IMR-90 (cell line): ENCODE results near the gene CA4. TPM values are rescaled to one million over a fixed set of nuclear protein-coding genes. Genes with fewer than 3 reads are reported as not detected.
"Not testable (repeated sequence)": the region's sequence is repeated elsewhere in the genome, so short reads cannot be mapped to it uniquely, and the experiment has no call there.

Experiments
- ATAC-seq: fragments of 200-7000 bp; cut with Tn5 transposase; 2 replicates; pipeline ENCODE4 v1.9.1; 2020; ENCODE audit warnings: low read depth, mild to moderate bottlenecking, moderate library complexity
- BruUV-seq: library from RNA; stranded (reverse); fragments of 400-500 nt; replicated peaks from 2 replicates; lab custom pipeline; 2021; lab: Mats Ljungman, UMichigan
- CTCF ChIA-PET: fragments of 300-600 bp; formaldehyde crosslinking; extraction: SDS; loops from one replicate; lab custom pipeline; 2021; ENCODE audit warnings: antibody characterized with exemption; lab: Yijun Ruan, JAX
- POLR2A ChIA-PET: fragments of 300-600 bp; sonication (Branson Sonifier 250); formaldehyde crosslinking; loops from one replicate; lab custom pipeline; 2022; ENCODE audit warnings: antibody characterized with exemption; ENCODE audit not compliant: unreplicated experiment; lab: Charles Lee
- DNase-seq: peaks from one replicate; pipeline ENCODE4 v3.0.0; 2013
- H2AFZ ChIP-seq: replicated peaks from 2 replicates; pipeline ENCODE3; 2013; ENCODE audit warnings: low read length, mild to moderate bottlenecking; ENCODE audit not compliant: poor library complexity
- H2AK5ac ChIP-seq: 2 replicates; pipeline ENCODE4 v1.6.1; 2013; ENCODE audit warnings: low read depth, low read length, inconsistent platforms
- H2AK9ac ChIP-seq: replicated peaks from 2 replicates; pipeline ENCODE3; 2013; ENCODE audit warnings: mild to moderate bottlenecking, low read depth, low read length, moderate library complexity; ENCODE audit not compliant: poor library complexity
- H2BK120ac ChIP-seq: 2 replicates; pipeline ENCODE4 v1.6.1; 2013; ENCODE audit warnings: low read depth, low read length, inconsistent platforms
- H2BK15ac ChIP-seq: 3 replicates; pipeline ENCODE4 v1.6.1; 2013; ENCODE audit warnings: low read depth, low read length, inconsistent platforms
- H2BK20ac ChIP-seq: 2 replicates; pipeline ENCODE4 v1.6.1; 2013; ENCODE audit warnings: low read depth, mild to moderate bottlenecking, inconsistent platforms, low read length, moderate library complexity
- H2BK5ac ChIP-seq: 2 replicates; pipeline ENCODE4 v1.6.1; 2013; ENCODE audit warnings: mild to moderate bottlenecking, low read depth, low read length, inconsistent platforms; ENCODE audit not compliant: poor library complexity, severe bottlenecking
- H3K14ac ChIP-seq: replicated peaks from 2 replicates; pipeline ENCODE4 v1.6.1; 2013; ENCODE audit warnings: low read depth, low read length, inconsistent platforms
- H3K18ac ChIP-seq: 2 replicates; pipeline ENCODE4 v1.6.1; 2013; ENCODE audit warnings: low read depth, low read length, control low read depth
- H3K23ac ChIP-seq: 2 replicates; pipeline ENCODE4 v1.6.1; 2013; ENCODE audit warnings: low read depth, low read length, inconsistent platforms
- H3K27ac ChIP-seq: 2 replicates; pipeline ENCODE4 v1.5.1; 2013; ENCODE audit warnings: mild to moderate bottlenecking, control low read depth, low read length; ENCODE audit not compliant: insufficient read depth
- H3K27me3 ChIP-seq: 2 replicates; pipeline ENCODE4 v1.6.1; 2013; ENCODE audit warnings: low read length; ENCODE audit not compliant: control insufficient read depth, insufficient read depth
- H3K36me3 ChIP-seq: 2 replicates; pipeline ENCODE4 v1.6.1; 2013; ENCODE audit warnings: low read length, mixed read lengths; ENCODE audit not compliant: control insufficient read depth, insufficient read depth
- H3K4ac ChIP-seq: 2 replicates; pipeline ENCODE4 v1.6.1; 2013; ENCODE audit warnings: low read depth, low read length, inconsistent platforms
- H3K4me1 ChIP-seq: 2 replicates; pipeline ENCODE4 v1.6.1; 2013; ENCODE audit warnings: low read length, mixed read lengths; ENCODE audit not compliant: control insufficient read depth, insufficient read depth
- H3K4me2 ChIP-seq: 2 replicates; pipeline ENCODE4 v1.6.1; 2013; ENCODE audit warnings: low read depth, mild to moderate bottlenecking, control low read depth, low read length, moderate library complexity
- H3K4me3 ChIP-seq: 2 replicates; pipeline ENCODE4 v1.5.1; 2013; ENCODE audit warnings: low read depth, mild to moderate bottlenecking, control low read depth, low read length, moderate library complexity; ENCODE audit not compliant: insufficient read depth
- H3K56ac ChIP-seq: 2 replicates; pipeline ENCODE4 v1.6.1; 2013; ENCODE audit warnings: low read length, inconsistent platforms; ENCODE audit not compliant: insufficient read depth; ENCODE audit errors: extremely low read depth
- H3K79me1 ChIP-seq, 2 experiments: 2 replicates each; pipeline ENCODE4 v1.6.1; 2013; ENCODE audit warnings: low read length in 2 of 2, inconsistent platforms in 1 of 2, low read depth in 1 of 2
- H3K9ac ChIP-seq: 2 replicates; pipeline ENCODE4 v1.6.1; 2013; ENCODE audit warnings: low read depth, low read length, control low read depth
- H3K9me1 ChIP-seq: 2 replicates; pipeline ENCODE4 v1.6.1; 2013; ENCODE audit warnings: low read length, inconsistent platforms; ENCODE audit not compliant: insufficient read depth
- H3K9me3 ChIP-seq: 2 replicates; pipeline ENCODE4 v1.6.1; 2013; ENCODE audit warnings: low read length; ENCODE audit not compliant: control insufficient read depth, insufficient read depth
- H4K20me1 ChIP-seq: 2 replicates; pipeline ENCODE4 v1.6.1; 2013; ENCODE audit warnings: low read length, inconsistent platforms; ENCODE audit not compliant: insufficient read depth
- H4K5ac ChIP-seq: 2 replicates; pipeline ENCODE4 v1.6.1; 2013; ENCODE audit warnings: mild to moderate bottlenecking, low read depth, low read length, control low read depth
- H4K8ac ChIP-seq, 2 experiments: 2 replicates each; pipeline ENCODE4 v1.6.1; 2013; ENCODE audit warnings: low read depth in 2 of 2, low read length in 2 of 2, control low read depth in 1 of 2, inconsistent platforms in 1 of 2
- H4K91ac ChIP-seq: 2 replicates; pipeline ENCODE4 v1.6.1; 2013; ENCODE audit warnings: low read depth, low read length, inconsistent platforms; ENCODE audit not compliant: insufficient read depth
- CTCF ChIP-seq: conservative IDR thresholded peaks from 2 replicates; pipeline ENCODE4 v1.5.1; 2012; ENCODE audit warnings: mild to moderate bottlenecking, low read depth, low read length, improper control_type of control experiment
- RAD21 ChIP-seq: IDR thresholded peaks from 2 replicates; pipeline ENCODE4 v1.6.1; 2012; ENCODE audit warnings: low read length, improper control_type of control experiment
- WGBS, 2 experiments: methylation state at CpG; one replicate each; pipeline versions ENCODE4 v1.1.5 to v1.1.7; 2013; ENCODE audit warnings: missing lambda C conversion rate in 2 of 2; ENCODE audit not compliant: insufficient read length in 1 of 2; ENCODE audit errors: extremely low coverage in 2 of 2; 5-methylcytosine and 5-hydroxymethylcytosine counted together
- dilution Hi-C: fragments of 300-500 bp; cut with HindIII; formaldehyde crosslinking; loops from one replicate; pipeline ENCODE4 v1.14.3; 2018; ENCODE audit warnings: low sequenced_read_pairs; ENCODE audit not compliant: unreplicated experiment
- in situ Hi-C: fragments of 300-500 bp; cut with MboI; formaldehyde crosslinking; loops from 3 replicates; pipeline ENCODE4 v1.14.3; 2019; ENCODE audit warnings: low sequenced_read_pairs, inconsistent platforms, mixed read lengths
- intact Hi-C: fragments of 100-400 bp; cut with micrococcal nuclease; formaldehyde crosslinking; loops from 2 replicates; pipeline ENCODE4 v1.10.0; 2022
- polyA plus RNA-seq, 3 experiments: library from polyadenylated mRNA; depleted of rRNA; stranded (reverse); fragments of >200 nt; gene quantifications; 2 replicates each; pipeline ENCODE4 v1.2.3, GENCODE V29; 2012; ENCODE audit warnings: low replicate concordance in 1 of 3
- total RNA-seq: library from RNA; depleted of rRNA; stranded (reverse); fragments of >200 nt; gene quantifications from 2 replicates; pipeline ENCODE4 v1.2.3, GENCODE V29; 2012

CA4 gene
- total and polyA plus RNA-seq, 2 of the 4 experiments (the other 2 are of a cell fraction): not detected

- H4K20me1 ChIP-seq, H3K4me1 ChIP-seq, dilution Hi-C loops, H3K9ac ChIP-seq, H2BK5ac ChIP-seq, H3K23ac ChIP-seq, H2AK5ac ChIP-seq, H4K91ac ChIP-seq, H3K79me1 ChIP-seq, H3K9me3 ChIP-seq, H2AK9ac ChIP-seq, BruUV-seq, H2BK15ac ChIP-seq, H3K56ac ChIP-seq, H3K27ac ChIP-seq, H2BK120ac ChIP-seq, H4K8ac ChIP-seq, H3K18ac ChIP-seq, H3K4ac ChIP-seq, CTCF ChIA-PET, H3K36me3 ChIP-seq, H2BK20ac ChIP-seq, POLR2A ChIA-PET, intact Hi-C loops, H2AFZ ChIP-seq, H3K4me3 ChIP-seq, H3K27me3 ChIP-seq, H3K14ac ChIP-seq, H4K5ac ChIP-seq, H3K4me2 ChIP-seq, DNase-seq, ATAC-seq: not testable (repeated sequence)
- no CpG with 5 or more reads among the region's 6 CpGs for WGBS, 2 experiments
- peaks cover 16% of the 10 kb centered on the region for H3K9me1 ChIP-seq
- in situ Hi-C loops: loop anchor here (25.0 kb wide), 1 partner anchor 237 kb away; no protein-coding TSS in a partner anchor
- TF ChIP-seq RAD21 (0 out of 2 replicates have a peak, but pooled peaks have one; percentile 18), CTCF (peak; percentile 25; the same call in 1 of the 2 replicates)
Measured at GRCh38 chr17:60174767-60175166, 25.0 kb downstream of the CA4 start.

GRCh38 chr17:60176763-60177162 is 27.0 kb downstream of the CA4 start:
- DNase-seq, dilution Hi-C loops, H4K5ac ChIP-seq: not testable (repeated sequence)

More at GRCh38 chr17:60176763-60177162, 27.0 kb downstream of the CA4 start:
- H3K9me1 ChIP-seq, H3K14ac ChIP-seq, H3K79me1 ChIP-seq, H3K18ac ChIP-seq, H3K4me2 ChIP-seq, CTCF ChIA-PET, H2BK20ac ChIP-seq, POLR2A ChIA-PET, H3K9ac ChIP-seq, H3K27ac ChIP-seq, H2BK120ac ChIP-seq, H2AK5ac ChIP-seq, H4K20me1 ChIP-seq, ATAC-seq, intact Hi-C loops, H3K27me3 ChIP-seq, H3K23ac ChIP-seq, H3K4ac ChIP-seq, H4K8ac ChIP-seq, H2AFZ ChIP-seq, H2BK5ac ChIP-seq, H3K4me1 ChIP-seq, H3K9me3 ChIP-seq, H3K4me3 ChIP-seq, BruUV-seq, H3K56ac ChIP-seq, H4K91ac ChIP-seq, H2AK9ac ChIP-seq, H2BK15ac ChIP-seq: not testable (repeated sequence)
- in situ Hi-C loops: loop anchor here (25.0 kb wide), 1 partner anchor 239 kb away; no protein-coding TSS in a partner anchor
- WGBS, 2 experiments: 100% methylated on average over 2 of the region's 5 CpGs; no CpG with 5 or more reads in 1 of the 2 experiments
- peaks cover 18% of the 10 kb centered on the region for H3K36me3 ChIP-seq
